ENCODE results near the gene PXDN. TPM values are rescaled to one million over a fixed set of nuclear protein-coding genes. Genes with fewer than 3 reads are reported as not detected.

Gene PXDN
- total RNA-seq, 2 experiments from 2014 or later, result 0.05 TPM; not detected in 1

DNA sequence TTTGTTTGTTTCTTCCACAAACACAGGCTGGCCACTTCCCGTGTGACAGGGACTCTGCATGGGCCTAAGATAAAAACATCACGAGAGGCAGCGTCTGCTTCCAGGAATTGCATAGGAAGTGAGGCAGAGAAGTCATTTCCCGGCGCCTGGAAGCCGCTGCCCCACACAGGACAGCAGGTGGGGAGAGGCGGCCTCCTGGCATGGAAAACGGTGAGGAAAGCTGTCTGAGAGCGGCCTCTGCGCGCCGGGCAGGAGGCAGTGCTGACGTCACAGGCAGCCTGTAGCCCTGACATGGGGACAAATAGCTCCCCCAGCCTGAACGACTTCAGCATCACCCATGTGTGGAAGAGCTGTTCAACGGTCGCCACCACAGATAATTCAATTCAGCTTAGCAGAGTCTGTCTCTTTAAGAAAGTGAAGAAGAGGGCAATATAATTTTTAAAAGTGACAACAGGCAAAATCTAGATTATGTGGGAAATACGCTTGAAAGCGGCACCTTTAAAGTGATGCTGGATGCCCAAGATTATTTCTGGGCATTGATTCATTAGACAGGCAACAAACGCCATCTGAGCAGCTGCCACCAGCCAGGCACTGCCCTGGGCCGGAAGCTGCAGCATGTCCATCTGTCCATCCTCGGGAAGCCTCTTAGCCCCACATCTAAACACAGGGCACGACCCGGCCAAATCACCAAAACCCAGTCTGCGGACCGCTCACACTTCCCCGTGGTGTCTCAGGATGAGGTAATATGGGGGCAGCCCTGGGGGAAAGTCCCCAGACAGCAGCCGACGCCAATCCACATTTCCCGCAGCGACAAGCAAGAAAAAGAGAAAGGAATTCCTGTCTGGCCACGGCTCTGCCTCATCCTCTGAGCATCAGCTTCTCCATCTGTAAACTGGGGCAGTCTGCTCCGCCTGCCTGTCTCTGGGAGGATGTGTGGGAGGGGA is 138.9 kb downstream of the PXDN start:
- Mint-ChIP-seq H3K27me3 (ENCODE audit: low read depth) (peaks cover 10% of the 10 kb centered on the region), H3K4me3 (no peak overlapping the region), H3K27ac (no peak overlapping the region), H3K4me1 (ENCODE audit: low read depth) (no peaks in the 10 kb centered on the region), H3K9me3 (no peaks in the 10 kb centered on the region), H3K36me3 (ENCODE audit: low read depth) (no peaks in the 10 kb centered on the region)
- DNase-seq, result no peak
- intact Hi-C loops (cut with micrococcal nuclease), result no loop called here
- CTCF ChIA-PET, result interaction anchor here (0.6 kb wide), 1 partner anchor 483 kb away, joined by 4 read pairs; no protein-coding TSS in a partner anchor

GRCh38 chr2:1603521-1603920 is 140.8 kb downstream of the PXDN start:
- Mint-ChIP-seq H3K27me3 (ENCODE audit: low read depth) (peaks cover 12% of the 10 kb centered on the region), H3K4me1 (ENCODE audit: low read depth) (no peaks in the 10 kb centered on the region), H3K4me3 (no peak overlapping the region), H3K9me3 (no peaks in the 10 kb centered on the region), H3K36me3 (ENCODE audit: low read depth) (no peaks in the 10 kb centered on the region), H3K27ac (no peak overlapping the region)
- CTCF ChIA-PET, result no interaction called here
- intact Hi-C loops (cut with micrococcal nuclease), result no loop called here
- DNase-seq, result no peak

- Mint-ChIP-seq H3K9me3 (no peaks in the 10 kb centered on the region), H3K36me3 (ENCODE audit: low read depth) (no peaks in the 10 kb centered on the region), H3K27ac (no peak overlapping the region), H3K4me1 (ENCODE audit: low read depth) (no peaks in the 10 kb centered on the region), H3K27me3 (ENCODE audit: low read depth) (peaks cover 10% of the 10 kb centered on the region), H3K4me3 (no peak overlapping the region)
- no peak for DNase-seq
- intact Hi-C loops (cut with micrococcal nuclease), result no loop called here
- CTCF ChIA-PET, result no interaction called here
Measured at GRCh38 chr2:1603059-1603458, 141.3 kb downstream of the PXDN start.

DNA sequence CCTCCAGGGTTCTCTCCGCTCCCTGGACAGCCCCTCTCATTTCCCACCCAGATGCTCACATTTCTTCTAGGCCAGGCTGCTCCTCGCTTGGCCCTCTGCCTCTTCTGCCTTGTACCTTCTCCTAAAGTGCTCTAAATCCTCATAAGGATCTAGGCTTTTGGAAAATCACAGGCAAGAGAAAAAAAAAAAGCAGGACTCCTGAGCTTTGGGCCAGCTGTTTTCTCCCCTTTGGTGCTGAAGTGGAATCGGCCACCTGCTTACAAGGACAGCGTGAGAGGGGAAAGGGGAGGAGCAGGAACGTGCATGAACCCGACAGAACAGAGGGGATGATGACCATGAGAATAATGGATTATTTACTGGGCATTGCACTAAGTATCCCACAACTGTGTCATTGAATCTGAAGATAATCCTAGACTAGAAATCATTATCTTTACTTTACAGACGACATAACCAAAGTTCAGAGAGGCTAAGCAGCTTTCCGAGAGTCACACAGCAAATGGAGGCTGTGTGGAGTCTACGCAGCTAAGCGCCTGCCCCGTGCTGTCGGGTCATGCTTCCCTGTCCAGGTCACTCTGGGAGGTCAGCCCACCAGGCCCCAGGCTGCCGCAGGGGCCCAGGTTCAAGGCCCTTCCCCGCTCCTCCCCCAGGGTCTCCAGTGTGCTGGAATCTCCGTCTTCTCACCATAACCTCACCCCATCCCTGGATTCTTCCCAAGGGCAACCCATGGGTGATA is 141.9 kb downstream of the PXDN start:
- DNase-seq, result no peak
- H3K27me3 Mint-ChIP-seq (ENCODE audit: low read depth), result peaks cover 10% of the 10 kb centered on the region
- intact Hi-C loops (cut with micrococcal nuclease), result no loop called here
- H3K4me1 Mint-ChIP-seq (ENCODE audit: low read depth), result no peaks in the 10 kb centered on the region
- no peak overlapping the region for H3K4me3 Mint-ChIP-seq
- no peaks in the 10 kb centered on the region for H3K36me3 Mint-ChIP-seq (ENCODE audit: low read depth)
- CTCF ChIA-PET, result no interaction called here
- H3K9me3 Mint-ChIP-seq, result no peaks in the 10 kb centered on the region
- no peak overlapping the region for H3K27ac Mint-ChIP-seq

- no peak for DNase-seq
- peaks cover 10% of the 10 kb centered on the region for H3K27me3 Mint-ChIP-seq (ENCODE audit: low read depth)
- CTCF ChIA-PET, result no interaction called here
- no peaks in the 10 kb centered on the region for H3K4me1 Mint-ChIP-seq (ENCODE audit: low read depth)
- intact Hi-C loops (cut with micrococcal nuclease), result no loop called here
- H3K27ac Mint-ChIP-seq, result no peak overlapping the region
- no peak overlapping the region for H3K4me3 Mint-ChIP-seq
- H3K36me3 Mint-ChIP-seq (ENCODE audit: low read depth), result no peaks in the 10 kb centered on the region
- no peaks in the 10 kb centered on the region for H3K9me3 Mint-ChIP-seq
Measured at GRCh38 chr2:1601471-1602277, 142.6 kb downstream of the PXDN start.

DNA sequence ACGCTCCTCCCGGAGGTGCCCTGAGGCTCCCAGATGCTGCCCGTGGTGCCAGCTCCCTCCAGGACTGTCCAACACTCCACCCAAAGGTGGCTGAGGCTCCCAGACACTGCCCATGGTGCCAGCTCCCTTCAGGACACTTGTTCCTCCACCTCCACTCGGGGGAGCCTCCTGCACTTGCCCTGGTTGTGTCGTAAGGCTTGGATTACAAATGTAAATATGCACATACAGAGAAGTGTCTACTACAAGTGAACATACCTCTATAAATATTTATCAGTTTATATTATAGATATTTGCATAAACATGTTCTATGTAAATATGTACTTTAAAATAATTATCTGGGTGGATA is 143.3 kb downstream of the PXDN start:
- Mint-ChIP-seq H3K4me1 (ENCODE audit: low read depth) (no peaks in the 10 kb centered on the region), H3K27ac (no peak overlapping the region), H3K9me3 (no peaks in the 10 kb centered on the region), H3K36me3 (ENCODE audit: low read depth) (no peaks in the 10 kb centered on the region), H3K4me3 (no peak overlapping the region), H3K27me3 (ENCODE audit: low read depth) (peaks cover 8% of the 10 kb centered on the region)
- intact Hi-C loops (cut with micrococcal nuclease), result no loop called here
- CTCF ChIA-PET, result no interaction called here
- no peak for DNase-seq

GRCh38 chr2:1600191-1601066 is 143.9 kb downstream of the PXDN start:
- Mint-ChIP-seq H3K9me3 (no peaks in the 10 kb centered on the region), H3K36me3 (ENCODE audit: low read depth) (no peaks in the 10 kb centered on the region), H3K27ac (no peak overlapping the region), H3K27me3 (ENCODE audit: low read depth) (peaks cover 6% of the 10 kb centered on the region), H3K4me1 (ENCODE audit: low read depth) (no peaks in the 10 kb centered on the region), H3K4me3 (no peak overlapping the region)
- intact Hi-C loops (cut with micrococcal nuclease), result no loop called here
- CTCF ChIA-PET, result no interaction called here
- DNase-seq, result no peak

DNA sequence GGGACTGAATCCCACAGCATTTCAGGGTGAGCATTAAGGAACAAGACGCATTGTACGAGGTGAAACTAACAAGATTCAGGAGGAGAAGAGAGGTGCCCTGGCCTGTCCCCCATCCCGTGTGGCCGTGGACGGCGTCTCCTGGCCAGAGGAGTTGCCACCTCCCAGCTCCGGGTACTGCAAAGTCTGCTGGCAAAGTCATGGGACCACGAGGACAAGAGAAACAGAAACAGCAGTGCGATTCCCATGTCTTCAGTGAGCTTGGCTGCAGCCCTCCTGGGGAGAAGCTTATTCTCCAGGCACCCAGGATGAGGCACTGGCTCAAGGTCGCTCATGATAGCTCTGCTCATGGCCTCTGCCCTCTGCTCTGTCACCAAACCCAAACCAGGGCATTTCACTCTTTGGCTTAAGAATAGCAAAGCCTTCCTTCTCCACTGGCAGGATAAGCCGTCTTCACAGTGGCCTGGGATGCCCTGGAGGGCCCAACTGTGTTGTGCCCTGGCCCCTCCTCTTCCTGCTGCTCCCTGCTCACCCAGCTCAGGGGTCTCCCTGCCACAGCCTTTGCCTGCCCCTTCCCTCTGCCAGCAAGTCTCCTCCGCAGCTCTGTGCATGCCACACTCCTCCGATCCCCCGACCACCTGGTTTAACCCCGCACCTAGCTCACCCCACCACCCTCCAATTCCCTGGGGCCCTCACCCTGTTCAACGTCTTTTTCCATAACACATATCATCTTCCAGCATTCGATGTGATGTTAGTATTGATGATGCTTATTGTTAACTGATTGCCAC is 144.8 kb downstream of the PXDN start:
- CTCF ChIA-PET, result no interaction called here
- intact Hi-C loops (cut with micrococcal nuclease), result no loop called here
- Mint-ChIP-seq H3K9me3 (no peaks in the 10 kb centered on the region), H3K36me3 (ENCODE audit: low read depth) (no peaks in the 10 kb centered on the region), H3K4me3 (no peak overlapping the region), H3K27ac (no peak overlapping the region), H3K4me1 (ENCODE audit: low read depth) (no peaks in the 10 kb centered on the region), H3K27me3 (ENCODE audit: low read depth) (peaks cover 6% of the 10 kb centered on the region)
- DNase-seq, result no peak

- no peak for DNase-seq
- no peak overlapping the region for H3K27ac Mint-ChIP-seq
- no peaks in the 10 kb centered on the region for H3K4me1 Mint-ChIP-seq (ENCODE audit: low read depth)
- no peaks in the 10 kb centered on the region for H3K9me3 Mint-ChIP-seq
- intact Hi-C loops (cut with micrococcal nuclease), result no loop called here
- no peak overlapping the region for H3K4me3 Mint-ChIP-seq
- peaks cover 6% of the 10 kb centered on the region for H3K27me3 Mint-ChIP-seq (ENCODE audit: low read depth)
- CTCF ChIA-PET, result no interaction called here
- H3K36me3 Mint-ChIP-seq (ENCODE audit: low read depth), result no peaks in the 10 kb centered on the region
Measured at GRCh38 chr2:1598800-1599199, 145.5 kb downstream of the PXDN start.

DNA sequence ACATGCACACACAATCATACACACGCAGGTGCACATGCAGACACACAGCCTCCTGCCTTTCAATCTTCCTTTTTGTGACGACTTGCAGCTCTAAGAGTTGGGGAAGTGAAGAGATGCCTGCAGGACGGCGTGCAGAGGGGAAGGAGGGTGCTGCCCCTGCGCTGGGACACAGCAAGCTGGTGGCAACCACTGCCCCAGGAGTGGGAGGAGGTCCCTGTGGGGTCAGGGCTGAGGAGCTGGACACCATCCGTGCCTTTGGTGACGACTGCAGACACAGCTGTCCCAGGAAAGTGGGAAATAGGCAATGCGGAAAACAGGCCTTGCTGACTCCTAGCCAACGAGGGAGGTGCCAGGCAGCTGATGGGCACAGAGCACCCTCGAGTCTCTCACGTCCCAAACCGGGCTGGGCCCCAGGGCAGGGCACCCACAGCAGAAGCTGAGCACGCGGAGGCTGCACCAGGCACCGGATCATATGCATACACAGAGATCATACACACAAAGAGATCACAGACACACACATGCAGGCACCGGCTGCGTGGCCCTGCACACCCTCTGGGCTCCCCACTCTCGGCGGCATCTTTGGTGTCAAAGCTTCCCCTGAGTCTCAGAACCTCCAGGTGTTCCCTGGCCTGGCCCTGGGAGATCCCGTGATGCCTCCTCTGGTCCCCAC is 146.1 kb downstream of the PXDN start:
- Mint-ChIP-seq H3K27ac (no peak overlapping the region), H3K4me1 (ENCODE audit: low read depth) (no peaks in the 10 kb centered on the region), H3K36me3 (ENCODE audit: low read depth) (no peaks in the 10 kb centered on the region), H3K9me3 (no peaks in the 10 kb centered on the region), H3K27me3 (ENCODE audit: low read depth) (peaks cover 6% of the 10 kb centered on the region), H3K4me3 (no peak overlapping the region)
- CTCF ChIA-PET, result no interaction called here
- DNase-seq, result no peak
- intact Hi-C loops (cut with micrococcal nuclease), result no loop called here

DNA sequence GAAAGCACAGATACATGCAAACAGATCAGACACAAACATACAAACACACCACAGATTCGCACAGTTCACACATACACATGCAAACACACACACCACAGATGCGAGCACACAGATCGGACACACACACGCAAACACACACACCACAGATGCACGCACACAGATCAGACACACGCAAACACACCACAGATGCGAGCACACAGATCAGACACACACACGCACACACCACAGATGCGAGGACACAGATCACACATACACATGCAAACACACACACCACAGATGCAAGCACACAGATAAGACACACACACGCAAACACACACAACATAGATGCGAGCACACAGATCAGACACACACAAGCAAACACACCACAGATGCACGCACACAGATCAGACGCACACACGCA is 149.0 kb downstream of the PXDN start:
- DNase-seq, result no peak
- Mint-ChIP-seq H3K27me3 (ENCODE audit: low read depth) (peaks cover 14% of the 10 kb centered on the region), H3K27ac (no peak overlapping the region), H3K9me3 (no peaks in the 10 kb centered on the region), H3K4me3 (no peak overlapping the region), H3K36me3 (ENCODE audit: low read depth) (no peaks in the 10 kb centered on the region), H3K4me1 (ENCODE audit: low read depth) (no peaks in the 10 kb centered on the region)
- intact Hi-C loops (cut with micrococcal nuclease), result no loop called here
- CTCF ChIA-PET, result no interaction called here

All from activated naive CD4-positive, alpha-beta T cell treated with anti-CD3 and anti-CD28 coated beads for 36 hours (primary cell).